ENCODE data around the gene SLC43A2. TPM values are rescaled to one million over a fixed set of nuclear protein-coding genes. Genes with fewer than 3 reads are reported as not detected.

The SLC43A2 gene
- total and polyA plus RNA-seq, 2 of the 13 experiments (the other 11 are each of a cell fraction or from before 2014, with no cell fraction given) = 7.3 to 20.0 TPM

GRCh38 chr17:1592751-1593629, 35.6 kb downstream of the SLC43A2 start (continued):
- TF ChIP-seq HNRNPLL (IDR thresholded peaks at IDR 0.05; ENCODE audit: low read depth, low read length, poor library complexity, severe bottlenecking) (no peak), SIN3B (IDR thresholded peaks at IDR 0.05; ENCODE audit: low read length) (no peak), CENPX (CRISPR knock-in tag; IDR thresholded peaks at IDR 0.05) (no peak), TCF7L2 (IDR thresholded peaks at IDR 0.05; ENCODE audit: low read depth, low read length) (no peak), GPN1 (CRISPR knock-in tag; IDR thresholded peaks at IDR 0.05; ENCODE audit: borderline replicate concordance) (no peak), BCL6 (CRISPR knock-in tag; IDR thresholded peaks at IDR 0.05) (peak; percentile 93), RXRA (CRISPR knock-in tag; IDR thresholded peaks at IDR 0.05) (peak; percentile 96), SP4 (CRISPR knock-in tag; IDR thresholded peaks at IDR 0.05) (0 out of 2 replicates have a peak, but pooled peaks have one; percentile 24)

GRCh38 chr17:1591474-1592090, 37.1 kb downstream of the SLC43A2 start:
- Histone ChIP-seq H3K4me1 (ENCODE audit: insufficient read depth, low read length) (peaks cover 67% of the 10 kb centered on the region), H3K36me3 (replicated peaks in 1 of 2; ENCODE audit: control insufficient read depth in 1 of 2, insufficient read depth in 2 of 2, low read length in 2 of 2) (no peaks in the 10 kb centered on the region; a peak in 2 of 5 replicates), H3K4me2 (ENCODE audit: low read depth, low read length) (no peak overlapping the region), H3K79me2 (ENCODE audit: insufficient read depth, low read length) (no peaks in the 10 kb centered on the region), H3K9me3 (ENCODE audit: low read length) (no peaks in the 10 kb centered on the region), H3K27ac (ENCODE audit: extremely low read length, insufficient read depth, low read length) (no peak overlapping the region), H4K20me1 (ENCODE audit: insufficient read depth, low read length) (no peaks in the 10 kb centered on the region), H3K9ac (ENCODE audit: insufficient read depth, low read depth, low read length) (no peak overlapping the region), H3K27me3 (ENCODE audit: control insufficient read depth in 1 of 2, insufficient read depth in 2 of 2, low read length in 2 of 2) (no peaks in the 10 kb centered on the region), H2AFZ (ENCODE audit: low read length) (no peak overlapping the region), H3K4me3 (replicated peaks in 1 of 3; ENCODE audit: insufficient read depth in 1 of 3, low read depth in 2 of 3, low read length in 3 of 3) (no peak overlapping the region)
- DNase-seq (ENCODE audit: low spot score) = no peak
- no TSS peak for BruUV-seq (replicated peaks)
- ATAC-seq = no peak
- ChIA-PET CTCF (ENCODE audit: low intra/inter-chr PET ratio, low total read pairs) (no interaction called here), POLR2A (no interaction called here)
- in situ Hi-C loops (cut with HindIII; ENCODE audit: extremely low pct_ligation_motif_present, low pct_unique_long_range_greater_than_20kb) (no loop called here), intact Hi-C loops (cut with micrococcal nuclease; ENCODE audit: unreplicated experiment) (no loop called here)
- 85% methylated on average over 29 of the region's 40 CpGs for WGBS (ENCODE audit: low lambda C conversion rate)
- no peak for FAIRE-seq
- TF ChIP-seq NFIB (CRISPR knock-in tag; IDR thresholded peaks at IDR 0.05; ENCODE audit: borderline replicate concordance) = no peak
- peak; percentile 70; the same call in 1 of the 2 replicates for TF ChIP-seq ZBTB38 (CRISPR knock-in tag; IDR thresholded peaks at IDR 0.05)

Data from HepG2 (cell line).